ENCODE data around the gene DDX56. TPM values are rescaled to one million over a fixed set of nuclear protein-coding genes. Genes with fewer than 3 reads are reported as not detected.

The DDX56 gene
- polyA plus RNA-seq, 1 of the 3 experiments (the other 2 are of a cell fraction), result 97.1 TPM

- ChIA-PET POLR2A (interaction anchor here (0.6 kb wide), 1 partner anchor 25 kb away, joined by 3 read pairs; no protein-coding TSS in a partner anchor), CTCF (interaction anchor here (0.6 to 0.8 kb wide), 2 partner anchors 26 to 677 kb away, joined by 3 read pairs; no protein-coding TSS in a partner anchor)
- H3K4me3 ChIP-seq (ENCODE audit: low read depth in 2 of 2, low read length in 1 of 2), result no peak overlapping the region
Observed at GRCh38 chr7:44539669-44540506, 33.8 kb downstream of the DDX56 start.

More at GRCh38 chr7:44539669-44540506, 33.8 kb downstream of the DDX56 start:
- H3K27me3 ChIP-seq (ENCODE audit: insufficient read depth), result no peaks in the 10 kb centered on the region
- H3K9me3 ChIP-seq, result no peaks in the 10 kb centered on the region
- no peaks in the 10 kb centered on the region for H3K79me2 ChIP-seq (ENCODE audit: insufficient read depth)
- WGBS (ENCODE audit: low lambda C conversion rate), result 81% methylated on average over 27 of the region's 27 CpGs
- H3K9ac ChIP-seq, result no peak overlapping the region
- no peak overlapping the region for H2AFZ ChIP-seq (ENCODE audit: low read depth)
- H3K36me3 ChIP-seq (replicated peaks in 1 of 2; ENCODE audit: control insufficient read depth in 1 of 2, insufficient read depth in 2 of 2, low read length in 1 of 2), result no peaks in the 10 kb centered on the region
- H3F3A ChIP-seq (replicated peaks; ENCODE audit: insufficient read depth), result no peaks in the 10 kb centered on the region
- no peaks in the 10 kb centered on the region for H3K9me2 ChIP-seq
- TF ChIP-seq EP300 (IDR thresholded peaks at IDR 0.05; ENCODE audit: borderline replicate concordance in 1 of 2, low read depth in 1 of 2, low read length in 1 of 2) (no peak), EZH2phosphoT487 (IDR thresholded peaks at IDR 0.05; ENCODE audit: borderline replicate concordance, low read depth) (no peak), RCOR1 (IDR thresholded peaks at IDR 0.05; ENCODE audit: low read length) (no peak), SMC3 (IDR thresholded peaks at IDR 0.05; ENCODE audit: low read depth, low read length) (no peak), MAX (IDR thresholded peaks at IDR 0.05; ENCODE audit: low read depth) (no peak), ELF1 (IDR thresholded peaks at IDR 0.05) (no peak), CHD2 (IDR thresholded peaks at IDR 0.05; ENCODE audit: low read length, partially characterized antibody) (no peak), IRF3 (IDR thresholded peaks at IDR 0.05; ENCODE audit: low read depth, low read length) (no peak), FOSL2 (IDR thresholded peaks at IDR 0.05; ENCODE audit: borderline replicate concordance, low read depth) (no peak)
- TF ChIP-seq, protein P1, sequence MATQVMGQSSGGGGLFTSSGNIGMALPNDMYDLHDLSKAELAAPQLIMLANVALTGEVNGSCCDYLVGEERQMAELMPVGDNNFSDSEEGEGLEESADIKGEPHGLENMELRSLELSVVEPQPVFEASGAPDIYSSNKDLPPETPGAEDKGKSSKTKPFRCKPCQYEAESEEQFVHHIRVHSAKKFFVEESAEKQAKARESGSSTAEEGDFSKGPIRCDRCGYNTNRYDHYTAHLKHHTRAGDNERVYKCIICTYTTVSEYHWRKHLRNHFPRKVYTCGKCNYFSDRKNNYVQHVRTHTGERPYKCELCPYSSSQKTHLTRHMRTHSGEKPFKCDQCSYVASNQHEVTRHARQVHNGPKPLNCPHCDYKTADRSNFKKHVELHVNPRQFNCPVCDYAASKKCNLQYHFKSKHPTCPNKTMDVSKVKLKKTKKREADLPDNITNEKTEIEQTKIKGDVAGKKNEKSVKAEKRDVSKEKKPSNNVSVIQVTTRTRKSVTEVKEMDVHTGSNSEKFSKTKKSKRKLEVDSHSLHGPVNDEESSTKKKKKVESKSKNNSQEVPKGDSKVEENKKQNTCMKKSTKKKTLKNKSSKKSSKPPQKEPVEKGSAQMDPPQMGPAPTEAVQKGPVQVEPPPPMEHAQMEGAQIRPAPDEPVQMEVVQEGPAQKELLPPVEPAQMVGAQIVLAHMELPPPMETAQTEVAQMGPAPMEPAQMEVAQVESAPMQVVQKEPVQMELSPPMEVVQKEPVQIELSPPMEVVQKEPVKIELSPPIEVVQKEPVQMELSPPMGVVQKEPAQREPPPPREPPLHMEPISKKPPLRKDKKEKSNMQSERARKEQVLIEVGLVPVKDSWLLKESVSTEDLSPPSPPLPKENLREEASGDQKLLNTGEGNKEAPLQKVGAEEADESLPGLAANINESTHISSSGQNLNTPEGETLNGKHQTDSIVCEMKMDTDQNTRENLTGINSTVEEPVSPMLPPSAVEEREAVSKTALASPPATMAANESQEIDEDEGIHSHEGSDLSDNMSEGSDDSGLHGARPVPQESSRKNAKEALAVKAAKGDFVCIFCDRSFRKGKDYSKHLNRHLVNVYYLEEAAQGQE (IDR thresholded peaks at IDR 0.05; ENCODE audit: low read depth, low read length), result no peak
- DNase-seq, result peak; percentile 15
- no peaks in the 10 kb centered on the region for H4K20me1 ChIP-seq (ENCODE audit: insufficient read depth)
- H3K4me2 ChIP-seq, result no peak overlapping the region
- no peak overlapping the region for H3K27ac ChIP-seq (ENCODE audit: low read depth in 2 of 2, low read length in 1 of 2)
- peaks cover 0 to 16% of the 10 kb centered on the region in 2 experiments; a peak in 1 of 4 replicates for H3K4me1 ChIP-seq (ENCODE audit: control insufficient read depth in 1 of 2, insufficient read depth in 2 of 2, low read depth in 1 of 2, low read length in 1 of 2)
